Measurements from ENCODE around the gene RNF43.

GRCh38 chr17:58387834-58388233 is 29.5 kb downstream of the RNF43 start:
- no peak for TF ChIP-seq CTCF (IDR thresholded peaks at IDR 0.05)
- TF ChIP-seq POLR2A (IDR thresholded peaks at IDR 0.05): no peak

Data from sigmoid colon (tissue), 3 donors.